H1 (cell line): Measurements from ENCODE around the gene HTR2A. TPM values are rescaled to one million over a fixed set of nuclear protein-coding genes. Genes with fewer than 3 reads are reported as not detected.

Experiments used
- CTCF ChIA-PET: fragments of 300-600 bp; sonication (Branson Sonifier 250); formaldehyde crosslinking; loops from one replicate; lab custom pipeline; 2021; ENCODE audit not compliant: partially characterized antibody; lab: Charles Lee
- POLR2A ChIA-PET: fragments of 300-600 bp; sonication (Branson Sonifier 250); formaldehyde crosslinking; loops from one replicate; lab custom pipeline; 2021; ENCODE audit warnings: inconsistent platforms; ENCODE audit not compliant: partially characterized antibody; lab: Charles Lee
- DNase-seq, 2 experiments: peaks; one replicate each; pipeline versions ENCODE4 v3.0.0 to v3.0.0-alpha.2; 2010 to 2022; ENCODE audit warnings: low spot score in 2 of 2, low read depth in 1 of 2, mixed read lengths in 1 of 2
- FAIRE-seq: peaks from 2 replicates; lab custom pipeline; 2011; peaks lifted over from hg19 to GRCh38; lab: Jason Lieb, UNC
- H2AFZ ChIP-seq: 2 replicates; pipeline ENCODE4 v1.8.1; 2012; ENCODE audit warnings: low read length, inconsistent platforms
- H2AK5ac ChIP-seq: 2 replicates; pipeline ENCODE4 v1.6.1; 2013; ENCODE audit warnings: low read depth, low read length
- H2BK120ac ChIP-seq: replicated peaks from 2 replicates; pipeline ENCODE3; 2013; ENCODE audit warnings: low read depth, low read length, inconsistent platforms
- H2BK12ac ChIP-seq: 2 replicates; pipeline ENCODE4 v1.6.1; 2013; ENCODE audit warnings: low read depth, low read length
- H2BK15ac ChIP-seq: 2 replicates; pipeline ENCODE4 v1.6.1; 2013; ENCODE audit warnings: low read length
- H2BK20ac ChIP-seq: 2 replicates; pipeline ENCODE4 v1.6.1; 2013; ENCODE audit warnings: low read length
- H2BK5ac ChIP-seq: 2 replicates; pipeline ENCODE4 v1.6.1; 2013; ENCODE audit warnings: low read depth, low read length
- H3K14ac ChIP-seq: 2 replicates; pipeline ENCODE4 v1.6.1; 2013; ENCODE audit warnings: inconsistent platforms; ENCODE audit not compliant: insufficient read length
- H3K18ac ChIP-seq: 2 replicates; pipeline ENCODE4 v1.6.1; 2013; ENCODE audit warnings: low read length; ENCODE audit errors: extremely low read depth
- H3K23ac ChIP-seq: 2 replicates; pipeline ENCODE4 v1.6.1; 2013; ENCODE audit warnings: inconsistent platforms; ENCODE audit not compliant: insufficient read length
- H3K23me2 ChIP-seq: 2 replicates; pipeline ENCODE4 v1.6.1; 2013; ENCODE audit warnings: low read depth, low read length
- H3K27ac ChIP-seq: 2 replicates; pipeline ENCODE4 v1.6.1; 2011; ENCODE audit warnings: low read depth, low read length, inconsistent platforms
- H3K27me3 ChIP-seq, 4 experiments: replicated peaks in 1 of 4; 1 replicate in 1 of 4; 2 replicates in 3 of 4; pipeline versions ENCODE4 v1.6.1 to v1.8.1; 2011 to 2013; ENCODE audit warnings: low read length in 3 of 4, mild to moderate bottlenecking in 3 of 4, inconsistent platforms in 2 of 4, mixed read lengths in 2 of 4, moderate library complexity in 1 of 4; ENCODE audit not compliant: control insufficient read depth in 3 of 4, insufficient read depth in 3 of 4; ENCODE audit errors: extremely low read depth in 1 of 4
- H3K36me3 ChIP-seq, 4 experiments: 2 replicates each; pipeline versions ENCODE4 v1.6.1 to v1.8.1; 2011 to 2013; ENCODE audit warnings: mild to moderate bottlenecking in 4 of 4, low read length in 3 of 4, moderate library complexity in 2 of 4, control low read depth in 1 of 4, inconsistent platforms in 1 of 4; ENCODE audit not compliant: insufficient read depth in 4 of 4, control insufficient read depth in 2 of 4
- H3K4ac ChIP-seq: replicated peaks from 2 replicates; pipeline ENCODE3; 2013; ENCODE audit warnings: low read length, low read depth, mixed read lengths, inconsistent platforms; ENCODE audit not compliant: insufficient read length
- H3K4me1 ChIP-seq, 4 experiments: replicated peaks in 1 of 4; 1 replicate in 1 of 4; 2 replicates in 3 of 4; pipeline versions ENCODE4 v1.6.1 to v1.8.1; 2011 to 2013; ENCODE audit warnings: low read length in 3 of 4, inconsistent platforms in 2 of 4, mixed read lengths in 1 of 4; ENCODE audit not compliant: insufficient read depth in 4 of 4, control insufficient read depth in 3 of 4
- H3K4me2 ChIP-seq, 2 experiments: 2 replicates each; pipeline versions ENCODE4 v1.6.1 to v1.8.1; 2011 to 2013; ENCODE audit warnings: low read depth in 2 of 2, low read length in 2 of 2, control low read depth in 1 of 2, inconsistent platforms in 1 of 2, mild to moderate bottlenecking in 1 of 2; ENCODE audit not compliant: insufficient read depth in 1 of 2
- H3K4me3 ChIP-seq, 4 experiments: fragments of 200-600, 300-600 bp in 1 of 4; sonication (generic), shearing (Covaris generic), sonication (Bioruptor Twin) in 1 of 4; 2 replicates each; pipeline versions ENCODE4 v1.5.1 to v1.8.1; 2011 to 2016; ENCODE audit warnings: low read length in 4 of 4, low read depth in 3 of 4, control low read depth in 2 of 4, inconsistent platforms in 2 of 4, mild to moderate bottlenecking in 2 of 4, mixed read lengths in 1 of 4, moderate library complexity in 1 of 4; ENCODE audit not compliant: insufficient read depth in 2 of 4; ENCODE audit errors: extremely low read depth in 1 of 4
- H3K56ac ChIP-seq: replicated peaks from 2 replicates; pipeline ENCODE3; 2013; ENCODE audit warnings: low read depth, mild to moderate bottlenecking, mixed read lengths, low read length, inconsistent platforms; ENCODE audit not compliant: insufficient read length
- H3K79me1 ChIP-seq: 2 replicates; pipeline ENCODE4 v1.6.1; 2013; ENCODE audit warnings: low read depth, low read length, control low read depth
- H3K79me2 ChIP-seq, 2 experiments: 2 replicates each; pipeline versions ENCODE4 v1.6.1 to v1.8.1; 2012 to 2013; ENCODE audit warnings: low read length in 2 of 2, mild to moderate bottlenecking in 2 of 2, inconsistent platforms in 1 of 2; ENCODE audit not compliant: insufficient read depth in 2 of 2, control insufficient read depth in 1 of 2
- H3K9ac ChIP-seq, 4 experiments: replicated peaks in 1 of 4; 1 replicate in 1 of 4; 2 replicates in 3 of 4; pipeline versions ENCODE4 v1.6.1 to v1.8.1; 2011 to 2013; ENCODE audit warnings: low read depth in 3 of 4, low read length in 3 of 4, control low read depth in 2 of 4, mild to moderate bottlenecking in 2 of 4, moderate library complexity in 2 of 4, inconsistent platforms in 1 of 4; ENCODE audit errors: extremely low read depth in 1 of 4
- H3K9me3 ChIP-seq, 2 experiments: 2 replicates each; pipeline versions ENCODE4 v1.6.1 to v1.8.1; 2012 to 2013; ENCODE audit warnings: mild to moderate bottlenecking in 2 of 2, moderate library complexity in 2 of 2, control low read depth in 1 of 2, inconsistent platforms in 1 of 2, low read depth in 1 of 2, low read length in 1 of 2, mixed read lengths in 1 of 2; ENCODE audit not compliant: insufficient read depth in 2 of 2
- H4K20me1 ChIP-seq, 2 experiments: replicated peaks in 1 of 2; 2 replicates each; pipeline versions ENCODE3 to v1.8.1; 2011 to 2013; ENCODE audit warnings: inconsistent platforms in 2 of 2, low read length in 2 of 2, mild to moderate bottlenecking in 1 of 2; ENCODE audit not compliant: insufficient read depth in 2 of 2, control insufficient read depth in 1 of 2
- H4K5ac ChIP-seq: 2 replicates; pipeline ENCODE4 v1.6.1; 2013; ENCODE audit warnings: low read length, low read depth, mixed read lengths, inconsistent platforms; ENCODE audit not compliant: insufficient read length
- H4K8ac ChIP-seq: 2 replicates; pipeline ENCODE4 v1.8.0; 2013; ENCODE audit warnings: mild to moderate bottlenecking, moderate library complexity, low read length, inconsistent platforms; ENCODE audit not compliant: insufficient read depth; ENCODE audit errors: extremely low read depth
- H4K91ac ChIP-seq: replicated peaks from 2 replicates; pipeline ENCODE3; 2013; ENCODE audit warnings: low read length, mixed read lengths, inconsistent platforms; ENCODE audit not compliant: insufficient read length
- BACH1 ChIP-seq: IDR thresholded peaks from 2 replicates; pipeline ENCODE4 v1.6.1; 2012; ENCODE audit warnings: low read length, improper control_type of control experiment
- CTBP2 ChIP-seq: IDR thresholded peaks from 2 replicates; pipeline ENCODE4 v1.7.0; 2011; ENCODE audit warnings: borderline replicate concordance, mild to moderate bottlenecking, moderate library complexity, mixed read lengths, low read length; ENCODE audit not compliant: insufficient read depth, insufficient read length
- HDAC6 ChIP-seq: IDR thresholded peaks from one replicate; pipeline ENCODE4 v1.7.1; 2012; ENCODE audit warnings: low read depth, mild to moderate bottlenecking, inconsistent platforms, low read length, moderate library complexity
- JUND ChIP-seq: IDR thresholded peaks from 2 replicates; pipeline ENCODE4 v1.6.1; 2011; ENCODE audit warnings: mild to moderate bottlenecking, improper control_type of control experiment, low read length
- RFX5 ChIP-seq: IDR thresholded peaks from 2 replicates; pipeline ENCODE4 v1.6.1; 2011; ENCODE audit warnings: low read depth, low read length, improper control_type of control experiment, borderline replicate concordance
- TEAD4 ChIP-seq: IDR thresholded peaks from 2 replicates; pipeline ENCODE4 v1.6.1; 2012; ENCODE audit warnings: low read depth, low read length, inconsistent platforms, mixed read lengths
- WGBS, 2 experiments: shearing (Covaris generic) in 1 of 2; methylation state at CpG; one replicate each; pipeline versions ENCODE4 v1.1.6 to v1.1.7; 2013 to 2015; ENCODE audit warnings: low lambda C conversion rate in 2 of 2, mixed read lengths in 2 of 2, inconsistent platforms in 1 of 2, low coverage in 1 of 2, missing lambda C conversion rate in 1 of 2; ENCODE audit not compliant: insufficient replicate concordance in 2 of 2, insufficient coverage in 1 of 2, insufficient read length in 1 of 2; ENCODE audit errors: extremely low coverage in 1 of 2, missing lambda C conversion rate in 1 of 2; 5-methylcytosine and 5-hydroxymethylcytosine counted together
- polyA plus RNA-seq, 7 experiments: library from polyadenylated mRNA; depleted of rRNA in 3 of 7; stranded (reverse) in 5 of 7; unstranded in 2 of 7; fragments of >200 nt in 5 of 7; fragments of 200-250 nt in 2 of 7; gene quantifications; 1 replicate in 5 of 7; 2 replicates in 1 of 7; 4 replicates in 1 of 7; pipeline versions ENCODE4 v1.2.1 to v1.2.3, GENCODE V29; 2011 to 2013; ENCODE audit warnings: missing spikeins in 2 of 7, mixed read lengths in 2 of 7
- total RNA-seq: library from RNA; stranded (reverse); fragmentation: NEBNext Ultra II Directional; extraction: Animal tissue kit (Norgen Biotek cat#: 25700); gene quantifications from 2 replicates; pipeline ENCODE4 v1.2.1, GENCODE V29; 2021
- TF ChIP-seq, protein P1 (sequence below): IDR thresholded peaks from 2 replicates; pipeline ENCODE4 v1.6.1; 2012; ENCODE audit warnings: low read length, inconsistent platforms

The HTR2A gene
- total and polyA plus RNA-seq, 2 of the 8 experiments (the other 6 are each of a cell fraction or from before 2014, with no cell fraction given) = not detected

DNA sequence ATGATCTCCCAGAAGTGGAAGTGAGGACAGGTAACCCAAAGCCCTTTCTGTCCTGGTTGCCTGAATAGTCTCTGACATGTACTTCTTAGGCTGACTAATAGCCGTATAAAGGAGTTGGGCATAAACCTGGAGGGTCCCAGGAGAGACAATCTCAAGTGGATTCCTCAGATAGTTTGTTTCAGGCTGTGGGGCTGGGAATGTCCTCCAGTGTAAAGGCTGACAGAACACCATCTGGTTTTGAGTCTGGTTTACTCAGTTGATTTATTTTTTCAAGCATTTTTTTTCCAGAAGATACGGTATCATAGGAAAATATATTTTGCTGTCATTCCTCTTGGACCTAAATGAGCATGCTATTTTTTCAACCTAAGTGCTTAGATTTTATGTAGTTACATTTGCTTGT, 15.2 kb downstream of the HTR2A start:
- DNase-seq (no peak), FAIRE-seq (no peak)
- H3K79me1 ChIP-seq = no peaks in the 10 kb centered on the region
- H3K9ac ChIP-seq = no peak overlapping the region
- no peak overlapping the region for H3K18ac ChIP-seq
- H3K56ac ChIP-seq = no peak overlapping the region
- H3K27me3 ChIP-seq = no peaks in the 10 kb centered on the region
- WGBS, 2 experiments = 57% methylated on average over 2 of the region's 2 CpGs; no CpG with 5 or more reads in 1 of the 2 experiments
- H3K23me2 ChIP-seq = no peaks in the 10 kb centered on the region
- ChIA-PET POLR2A (no interaction called here), CTCF (interaction anchor here (0.5 kb wide), 1 partner anchor 30 kb away, joined by 3 read pairs; no protein-coding TSS in a partner anchor)
- H2BK12ac ChIP-seq = no peak overlapping the region
- H3K36me3 ChIP-seq = no peaks in the 10 kb centered on the region
- H4K5ac ChIP-seq = no peak overlapping the region
- no peak overlapping the region for H2BK15ac ChIP-seq
- no peak overlapping the region for H3K4ac ChIP-seq
- H2BK20ac ChIP-seq = no peak overlapping the region
- no peak overlapping the region for H2AFZ ChIP-seq
- no peak overlapping the region for H2BK5ac ChIP-seq
- no peak overlapping the region for H4K8ac ChIP-seq
- no peak overlapping the region for H3K4me2 ChIP-seq
- no peak overlapping the region for H3K4me3 ChIP-seq
- no peak overlapping the region for H3K23ac ChIP-seq
- no peak overlapping the region for H3K27ac ChIP-seq
- no peaks in the 10 kb centered on the region for H3K9me3 ChIP-seq
- no peaks in the 10 kb centered on the region for H4K20me1 ChIP-seq
- H4K91ac ChIP-seq = no peak overlapping the region
- H3K79me2 ChIP-seq = no peaks in the 10 kb centered on the region
- H2AK5ac ChIP-seq = no peak overlapping the region
- no peak overlapping the region for H2BK120ac ChIP-seq
- no peak overlapping the region for H3K14ac ChIP-seq
- no peaks in the 10 kb centered on the region for H3K4me1 ChIP-seq
- TF ChIP-seq HDAC6 (no peak), BACH1 (no peak), JUND (no peak), RFX5 (no peak), TEAD4 (no peak), CTBP2 (no peak)
- TF ChIP-seq, protein P1, sequence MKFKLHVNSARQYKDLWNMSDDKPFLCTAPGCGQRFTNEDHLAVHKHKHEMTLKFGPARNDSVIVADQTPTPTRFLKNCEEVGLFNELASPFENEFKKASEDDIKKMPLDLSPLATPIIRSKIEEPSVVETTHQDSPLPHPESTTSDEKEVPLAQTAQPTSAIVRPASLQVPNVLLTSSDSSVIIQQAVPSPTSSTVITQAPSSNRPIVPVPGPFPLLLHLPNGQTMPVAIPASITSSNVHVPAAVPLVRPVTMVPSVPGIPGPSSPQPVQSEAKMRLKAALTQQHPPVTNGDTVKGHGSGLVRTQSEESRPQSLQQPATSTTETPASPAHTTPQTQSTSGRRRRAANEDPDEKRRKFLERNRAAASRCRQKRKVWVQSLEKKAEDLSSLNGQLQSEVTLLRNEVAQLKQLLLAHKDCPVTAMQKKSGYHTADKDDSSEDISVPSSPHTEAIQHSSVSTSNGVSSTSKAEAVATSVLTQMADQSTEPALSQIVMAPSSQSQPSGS = no peak
